ENCODE results near the gene RGS10. TPM values are rescaled to one million over a fixed set of nuclear protein-coding genes. Genes with fewer than 3 reads are reported as not detected.
"Not testable (repeated sequence)": the region's sequence is repeated elsewhere in the genome, so short reads cannot be mapped to it uniquely, and the experiment has no call there.

The RGS10 gene
- total and polyA plus RNA-seq, 12 donors, result 1.9 to 16.5 (median 3.8) TPM

GRCh38 chr10:119535305-119535704 lies 7.2 kb downstream of the RGS10 start:
- H3K4me3 ChIP-seq, result no peak overlapping the region
- no peaks in the 10 kb centered on the region for H3K9me3 ChIP-seq
- no peak for ATAC-seq
- no peaks in the 10 kb centered on the region for H3K27me3 ChIP-seq
- peaks cover 0 to 61% (median 0%) of the 10 kb centered on the region in 9 donors for H3K4me1 ChIP-seq
- WGBS, 2 donors, result 74 to 75% methylated on average over 3 of the region's 3 CpGs
- no peak for TF ChIP-seq CTCF (IDR thresholded peaks at IDR 0.05)
- no peaks in the 10 kb centered on the region for H3K36me3 ChIP-seq
- intact Hi-C loops (cut with DNase I), result no loop called here
- DNase-seq, result no peak
- H3K27ac ChIP-seq, result no peak overlapping the region

- 98 to 99% methylated on average over 2 of the region's 2 CpGs for WGBS, 2 donors
- Histone ChIP-seq H3K27ac (no peak overlapping the region), H3K4me3 (no peak overlapping the region), H3K4me1 (peaks cover 0 to 43% (median 0%) of the 10 kb centered on the region in 9 donors), H3K27me3 (no peaks in the 10 kb centered on the region), H3K36me3 (no peaks in the 10 kb centered on the region), H3K9me3 (no peaks in the 10 kb centered on the region)
- intact Hi-C loops (cut with DNase I), result no loop called here
- no peak for ATAC-seq
- no peak for TF ChIP-seq CTCF (IDR thresholded peaks at IDR 0.05)
- DNase-seq, result no peak
Measured at GRCh38 chr10:119533473-119533872, 9.0 kb downstream of the RGS10 start.

GRCh38 chr10:119532791-119533190 lies 9.7 kb downstream of the RGS10 start:
- WGBS, 2 donors, result 93% methylated on average over 7 to 8 of the region's 8 CpGs
- H3K27me3 ChIP-seq; ATAC-seq; intact Hi-C loops (cut with DNase I); H3K36me3 ChIP-seq; DNase-seq; H3K9me3 ChIP-seq; H3K27ac ChIP-seq; H3K4me3 ChIP-seq: not testable (repeated sequence)
- peaks cover 0 to 37% (median 0%) of the 10 kb centered on the region in 9 donors for H3K4me1 ChIP-seq

GRCh38 chr10:119532251-119532650 lies 10.3 kb downstream of the RGS10 start:
- intact Hi-C loops (cut with DNase I), result not testable (repeated sequence)

GRCh38 chr10:119531067-119531466 lies 11.5 kb downstream of the RGS10 start:
- 81 to 96% methylated on average over 1 of the region's 1 CpG for WGBS, 2 donors
- no peak overlapping the region for H3K4me3 ChIP-seq
- intact Hi-C loops (cut with DNase I), result no loop called here
- H3K9me3 ChIP-seq, result no peaks in the 10 kb centered on the region
- TF ChIP-seq CTCF (IDR thresholded peaks at IDR 0.05), result no peak
- DNase-seq (no peak), ATAC-seq (no peak)
- peaks cover 0 to 6% (median 0%) of the 10 kb centered on the region in 9 donors for H3K36me3 ChIP-seq
- no peaks in the 10 kb centered on the region for H3K27me3 ChIP-seq
- no peak overlapping the region for H3K27ac ChIP-seq
- H3K4me1 ChIP-seq, result peaks cover 0 to 21% (median 0%) of the 10 kb centered on the region in 9 donors

More at GRCh38 chr10:119532251-119532650, 10.3 kb downstream of the RGS10 start:
- not testable (repeated sequence) for H3K36me3 ChIP-seq, DNase-seq, H3K4me3 ChIP-seq, H3K27me3 ChIP-seq, ATAC-seq, H3K27ac ChIP-seq, H3K9me3 ChIP-seq
- 86 to 90% methylated on average over 8 of the region's 8 CpGs for WGBS, 2 donors
- H3K4me1 ChIP-seq, result peaks cover 0 to 31% (median 0%) of the 10 kb centered on the region in 9 donors

- H3K27ac ChIP-seq; H3K9me3 ChIP-seq; H3K4me3 ChIP-seq; intact Hi-C loops (cut with DNase I); DNase-seq; H3K27me3 ChIP-seq: not testable (repeated sequence)
- WGBS, 2 donors, result 52 to 68% methylated on average over 8 of the region's 8 CpGs
- Histone ChIP-seq H3K4me1 (peaks cover 0 to 12% (median 0%) of the 10 kb centered on the region in 9 donors), H3K36me3 (peaks cover 0 to 22% (median 0%) of the 10 kb centered on the region in 9 donors)
- peak in 3 of 8 donors; percentile 16 to 42 (median 31) for ATAC-seq
Measured at GRCh38 chr10:119528663-119529237, 13.8 kb downstream of the RGS10 start.

Measured in heart right ventricle (tissue), 16 donors.